BE2C (cell line): ENCODE measurements around the gene MMP2.

Experiments
- DNase-seq: peaks from one replicate; pipeline ENCODE4 v3.0.0-alpha.2; 2020
- H3K27me3 ChIP-seq: fragments of 250-450 bp; sonication (Bioruptor Pico); 2 replicates; pipeline ENCODE4 v1.5.1; 2020; ENCODE audit warnings: mild to moderate bottlenecking
- H3K36me3 ChIP-seq: fragments of 250-450 bp; sonication (Bioruptor Pico); 2 replicates; pipeline ENCODE4 v1.5.1; 2020; ENCODE audit warnings: mild to moderate bottlenecking
- H3K4me1 ChIP-seq: fragments of 250-450 bp; sonication (Bioruptor Pico); 2 replicates; pipeline ENCODE4 v1.5.1; 2020
- H3K4me3 ChIP-seq: 2 replicates; pipeline ENCODE4 v1.5.1; 2011; ENCODE audit warnings: low read depth, low read length
- H3K9me3 ChIP-seq: fragments of 250-450 bp; sonication (Bioruptor Pico); 2 replicates; pipeline ENCODE4 v1.5.1; 2020
- TF ChIP-seq, protein P1 (sequence below): IDR thresholded peaks from 2 replicates; pipeline ENCODE4 v1.5.1; 2012; ENCODE audit warnings: mild to moderate bottlenecking, low read depth, low read length

The MMP2 gene

DNA sequence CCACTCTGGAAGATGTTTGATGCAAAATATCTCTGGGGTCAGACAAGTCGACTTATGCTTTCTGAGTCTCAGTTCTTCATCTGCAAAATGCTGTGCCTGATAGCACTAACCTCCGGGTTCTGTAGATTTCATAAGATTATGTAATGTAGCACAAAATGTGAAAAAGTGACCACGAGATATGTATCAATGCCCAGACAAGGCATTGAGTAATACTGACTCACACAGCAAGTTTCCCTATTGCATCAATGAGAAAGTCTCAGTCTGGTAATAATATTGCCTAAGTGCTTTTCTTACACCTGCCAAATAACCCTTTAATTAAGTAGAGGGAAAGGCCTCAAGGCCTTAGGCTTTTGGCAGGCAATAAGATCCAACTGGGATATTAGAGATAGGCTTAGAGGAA lies 41.4 kb upstream of the MMP2 start:
- no peaks in the 10 kb centered on the region for H3K36me3 ChIP-seq
- H3K9me3 ChIP-seq: no peaks in the 10 kb centered on the region
- TF ChIP-seq, protein P1, sequence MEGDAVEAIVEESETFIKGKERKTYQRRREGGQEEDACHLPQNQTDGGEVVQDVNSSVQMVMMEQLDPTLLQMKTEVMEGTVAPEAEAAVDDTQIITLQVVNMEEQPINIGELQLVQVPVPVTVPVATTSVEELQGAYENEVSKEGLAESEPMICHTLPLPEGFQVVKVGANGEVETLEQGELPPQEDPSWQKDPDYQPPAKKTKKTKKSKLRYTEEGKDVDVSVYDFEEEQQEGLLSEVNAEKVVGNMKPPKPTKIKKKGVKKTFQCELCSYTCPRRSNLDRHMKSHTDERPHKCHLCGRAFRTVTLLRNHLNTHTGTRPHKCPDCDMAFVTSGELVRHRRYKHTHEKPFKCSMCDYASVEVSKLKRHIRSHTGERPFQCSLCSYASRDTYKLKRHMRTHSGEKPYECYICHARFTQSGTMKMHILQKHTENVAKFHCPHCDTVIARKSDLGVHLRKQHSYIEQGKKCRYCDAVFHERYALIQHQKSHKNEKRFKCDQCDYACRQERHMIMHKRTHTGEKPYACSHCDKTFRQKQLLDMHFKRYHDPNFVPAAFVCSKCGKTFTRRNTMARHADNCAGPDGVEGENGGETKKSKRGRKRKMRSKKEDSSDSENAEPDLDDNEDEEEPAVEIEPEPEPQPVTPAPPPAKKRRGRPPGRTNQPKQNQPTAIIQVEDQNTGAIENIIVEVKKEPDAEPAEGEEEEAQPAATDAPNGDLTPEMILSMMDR: no peak
- no peak for DNase-seq
- H3K27me3 ChIP-seq: peaks cover 16% of the 10 kb centered on the region
- H3K4me1 ChIP-seq: no peaks in the 10 kb centered on the region
- no peak overlapping the region for H3K4me3 ChIP-seq

DNA sequence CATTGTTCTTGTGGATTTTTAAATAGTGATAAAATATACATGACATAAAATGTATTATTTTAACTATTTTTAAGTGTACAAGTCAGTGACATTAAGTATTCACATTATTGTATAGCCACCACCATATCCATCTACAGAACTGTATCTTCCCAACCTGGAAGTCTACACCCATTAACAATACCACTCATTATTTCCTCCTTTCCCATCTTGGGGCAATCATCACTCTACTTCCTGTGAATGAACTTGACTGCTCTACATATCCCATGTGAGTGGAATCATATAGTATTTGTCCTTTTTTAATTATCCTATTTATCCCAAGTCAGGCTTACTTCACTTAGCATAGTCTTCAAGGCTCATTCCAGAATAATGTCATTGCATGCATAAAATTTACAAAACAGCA lies 40.7 kb upstream of the MMP2 start:
- H3K36me3 ChIP-seq: no peaks in the 10 kb centered on the region

DNA sequence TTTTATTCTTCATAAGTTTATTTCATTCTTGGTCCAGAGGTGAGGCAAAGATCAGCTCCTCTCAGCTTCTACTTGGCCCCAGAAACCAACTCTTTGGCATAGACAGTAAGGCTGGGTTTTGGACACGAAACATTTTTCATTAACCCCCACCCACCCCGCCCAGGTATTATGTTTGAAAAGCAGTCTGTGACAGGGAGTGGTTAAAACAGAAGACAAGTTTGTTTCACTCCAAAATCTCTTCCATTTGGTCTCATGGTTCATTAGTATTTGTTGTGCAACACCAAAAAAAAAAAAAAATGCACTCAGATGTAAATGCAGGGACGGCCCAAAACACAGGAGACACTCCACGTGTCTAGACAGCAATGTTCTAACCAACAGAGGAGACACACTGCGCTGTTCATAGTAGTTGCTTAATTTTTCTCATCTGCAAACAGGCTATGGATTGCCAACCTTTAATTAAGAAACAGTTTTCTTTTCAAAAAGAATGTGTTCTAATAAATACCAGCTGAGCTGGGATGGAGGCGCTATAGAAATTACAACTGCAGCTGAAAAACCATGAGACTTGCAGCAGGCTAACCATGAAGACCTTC lies 39.8 kb upstream of the MMP2 start:
- H3K27me3 ChIP-seq: peaks cover 11% of the 10 kb centered on the region
- no peaks in the 10 kb centered on the region for H3K4me1 ChIP-seq
- no peaks in the 10 kb centered on the region for H3K9me3 ChIP-seq
- H3K4me3 ChIP-seq: no peak overlapping the region
- no peak for DNase-seq
- TF ChIP-seq, protein P1: no peak
- no peaks in the 10 kb centered on the region for H3K36me3 ChIP-seq

More for the DNA sequence above, 40.7 kb upstream of the MMP2 start:
- no peak for DNase-seq
- Histone ChIP-seq H3K4me3 (no peak overlapping the region), H3K9me3 (no peaks in the 10 kb centered on the region), H3K4me1 (no peaks in the 10 kb centered on the region), H3K27me3 (peaks cover 11% of the 10 kb centered on the region)
- TF ChIP-seq, protein P1: no peak

DNA sequence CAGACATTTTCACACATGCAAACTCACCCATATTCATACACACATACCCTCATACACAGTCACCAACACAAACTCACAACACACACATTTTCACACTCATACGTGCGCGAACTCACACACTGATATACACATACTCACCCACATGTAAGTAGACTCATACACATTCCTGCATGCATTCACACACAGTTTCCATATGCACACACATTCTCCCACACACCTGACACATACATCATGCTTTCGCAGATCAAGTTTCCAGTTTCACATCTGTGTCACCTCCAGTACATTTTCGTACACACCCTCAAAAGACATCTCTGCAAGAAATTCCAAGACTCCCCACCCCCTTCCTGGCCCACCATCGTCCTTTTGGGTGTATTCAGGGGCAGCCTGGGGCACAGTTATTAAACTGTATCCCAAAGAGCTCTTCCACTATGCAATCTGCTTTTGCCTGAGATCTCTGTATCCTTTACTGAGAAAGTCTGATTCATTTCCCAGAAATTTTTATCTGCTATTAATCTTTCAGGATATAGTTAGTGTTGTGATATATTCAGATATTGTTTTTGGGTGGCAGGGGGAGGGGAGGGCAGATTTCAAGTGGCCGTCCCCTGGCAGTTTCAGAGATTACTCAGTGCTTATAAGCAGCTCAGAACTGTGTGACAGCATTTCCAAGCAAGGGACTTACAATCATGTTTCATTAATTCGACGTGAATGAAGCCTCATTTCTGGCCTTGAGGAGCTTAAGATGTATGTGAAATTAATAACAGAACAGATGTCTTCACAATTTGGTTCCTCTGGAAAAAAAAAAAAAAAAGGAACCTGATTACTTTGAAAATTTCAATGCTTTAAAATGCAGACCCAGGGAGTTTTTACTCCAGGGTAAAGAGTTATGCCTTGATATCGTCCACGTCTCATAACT lies 35.3 kb upstream of the MMP2 start:
- H3K9me3 ChIP-seq: no peaks in the 10 kb centered on the region
- no peaks in the 10 kb centered on the region for H3K27me3 ChIP-seq
- no peak overlapping the region for H3K4me3 ChIP-seq
- TF ChIP-seq, protein P1: no peak
- no peaks in the 10 kb centered on the region for H3K4me1 ChIP-seq
- no peak for DNase-seq
- no peaks in the 10 kb centered on the region for H3K36me3 ChIP-seq

DNA sequence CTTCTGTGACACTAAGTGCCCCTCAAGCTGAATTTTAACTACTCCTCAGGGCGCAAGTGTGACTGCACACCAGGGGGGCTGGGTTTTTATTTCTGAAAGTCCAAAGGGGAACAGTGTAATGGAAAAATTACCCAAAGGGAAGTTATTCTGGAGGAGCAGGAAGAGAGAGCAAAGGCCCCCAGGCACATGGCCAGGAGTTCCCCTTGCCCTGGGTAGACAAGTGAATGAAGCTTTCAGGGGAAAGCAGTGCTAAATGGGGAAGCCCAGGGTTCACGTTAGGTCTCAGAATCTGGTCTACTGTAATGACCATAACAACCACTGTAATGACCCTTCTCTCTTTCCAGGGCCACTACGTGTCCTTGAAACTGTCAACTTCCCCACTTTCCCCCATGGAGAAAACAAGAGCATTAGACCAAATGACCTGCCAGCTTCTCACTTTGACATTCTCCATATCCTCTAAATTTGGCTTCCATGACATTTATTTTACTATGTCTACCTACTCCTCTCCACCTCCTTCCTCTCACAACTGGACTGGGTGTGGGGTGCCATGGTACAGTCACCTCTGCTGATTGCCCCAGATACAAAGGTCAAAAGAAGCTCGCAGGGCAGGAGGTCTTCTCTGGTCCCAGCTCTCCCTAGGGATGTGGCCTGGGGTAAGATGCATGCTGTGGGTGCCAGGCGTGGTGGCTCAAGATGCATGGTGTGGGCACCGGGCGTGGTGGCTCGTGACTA lies 34.1 kb upstream of the MMP2 start:
- no peak for DNase-seq
- TF ChIP-seq, protein P1: no peak
- Histone ChIP-seq H3K27me3 (no peaks in the 10 kb centered on the region), H3K4me1 (no peaks in the 10 kb centered on the region), H3K4me3 (no peak overlapping the region), H3K9me3 (no peaks in the 10 kb centered on the region; the same call in 1 of the 2 replicates), H3K36me3 (no peaks in the 10 kb centered on the region)
